ENCODE data around the gene C5AR1.

DNA sequence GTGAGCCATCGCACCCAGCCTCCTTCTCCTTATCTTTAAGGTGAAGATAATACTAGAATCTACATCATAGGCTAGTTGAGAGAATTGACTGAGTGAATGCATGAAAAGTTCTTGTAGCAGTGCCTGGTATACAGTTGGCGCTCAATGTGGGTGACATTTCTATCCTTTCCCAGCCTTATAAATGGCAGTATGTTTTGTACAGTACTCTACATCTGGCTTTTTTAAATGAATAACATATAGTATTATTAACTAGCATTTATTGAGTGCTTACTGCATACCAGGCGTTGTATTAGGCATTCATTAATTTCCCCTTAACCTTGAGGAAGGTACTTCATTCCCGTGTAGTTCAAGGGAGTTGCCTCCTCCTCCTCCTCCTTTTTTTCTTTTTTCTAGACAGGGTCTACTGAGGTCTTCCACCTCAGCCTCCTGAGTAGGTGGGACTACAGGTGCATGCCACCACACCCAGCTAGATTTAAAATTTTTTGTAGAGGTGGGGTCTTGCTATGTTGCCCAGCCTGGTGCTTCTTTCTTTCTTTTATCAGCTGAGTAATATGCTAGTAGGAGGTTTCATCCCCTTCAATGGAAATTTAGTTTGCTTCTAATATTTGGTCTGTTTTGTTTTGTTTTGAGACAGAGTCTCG is 2.8 kb downstream of the C5AR1 start:
- TF ChIP-seq, protein P1, sequence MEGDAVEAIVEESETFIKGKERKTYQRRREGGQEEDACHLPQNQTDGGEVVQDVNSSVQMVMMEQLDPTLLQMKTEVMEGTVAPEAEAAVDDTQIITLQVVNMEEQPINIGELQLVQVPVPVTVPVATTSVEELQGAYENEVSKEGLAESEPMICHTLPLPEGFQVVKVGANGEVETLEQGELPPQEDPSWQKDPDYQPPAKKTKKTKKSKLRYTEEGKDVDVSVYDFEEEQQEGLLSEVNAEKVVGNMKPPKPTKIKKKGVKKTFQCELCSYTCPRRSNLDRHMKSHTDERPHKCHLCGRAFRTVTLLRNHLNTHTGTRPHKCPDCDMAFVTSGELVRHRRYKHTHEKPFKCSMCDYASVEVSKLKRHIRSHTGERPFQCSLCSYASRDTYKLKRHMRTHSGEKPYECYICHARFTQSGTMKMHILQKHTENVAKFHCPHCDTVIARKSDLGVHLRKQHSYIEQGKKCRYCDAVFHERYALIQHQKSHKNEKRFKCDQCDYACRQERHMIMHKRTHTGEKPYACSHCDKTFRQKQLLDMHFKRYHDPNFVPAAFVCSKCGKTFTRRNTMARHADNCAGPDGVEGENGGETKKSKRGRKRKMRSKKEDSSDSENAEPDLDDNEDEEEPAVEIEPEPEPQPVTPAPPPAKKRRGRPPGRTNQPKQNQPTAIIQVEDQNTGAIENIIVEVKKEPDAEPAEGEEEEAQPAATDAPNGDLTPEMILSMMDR (conservative IDR thresholded peaks at IDR 0.05; ENCODE audit: low read length), result no peak
- no peak for TF ChIP-seq EZH2phosphoT487 (IDR thresholded peaks at IDR 0.05; ENCODE audit: borderline replicate concordance, low read depth, low read length)
